Measurements from ENCODE around the gene CYTH2.

CYTH2 gene

GRCh38 chr19:48458016-48458415 lies 11.2 kb upstream of the CYTH2 start:
- Histone ChIP-seq H3K9me3 (ENCODE audit: control insufficient read depth, insufficient read depth, low read length) (no peaks in the 10 kb centered on the region), H3K4me2 (ENCODE audit: low read length) (no peak overlapping the region), H3K27ac (ENCODE audit: low read depth, low read length) (no peak overlapping the region), H3K4me3 (ENCODE audit: low read length) (no peak overlapping the region), H3K79me2 (ENCODE audit: control insufficient read depth, low read length) (peaks cover 34% of the 10 kb centered on the region), H3F3A (ENCODE audit: control insufficient read depth, insufficient read depth) (peaks cover 6% of the 10 kb centered on the region), H3K36me3 (ENCODE audit: control insufficient read depth, low read length) (peaks cover 58% of the 10 kb centered on the region), H3K27me3 (ENCODE audit: control insufficient read depth, low read length) (no peaks in the 10 kb centered on the region), H3K4me1 (ENCODE audit: control insufficient read depth, low read length) (no peaks in the 10 kb centered on the region), H4K20me1 (ENCODE audit: control insufficient read depth, insufficient read depth, low read depth, low read length) (no peaks in the 10 kb centered on the region; the same call in 1 of the 2 replicates), H3K9me2 (replicated peaks; ENCODE audit: control insufficient read depth, low read length) (no peaks in the 10 kb centered on the region)
- no peak for TF ChIP-seq EZH2phosphoT487 (IDR thresholded peaks at IDR 0.05; ENCODE audit: borderline replicate concordance, low read length)
- TF ChIP-seq CTCF (IDR thresholded peaks at IDR 0.05; ENCODE audit: low read depth, low read length, poor library complexity, severe bottlenecking): no peak

- H3K9me3 ChIP-seq (ENCODE audit: control insufficient read depth, insufficient read depth, low read length): no peaks in the 10 kb centered on the region
- no peak overlapping the region for H3K27ac ChIP-seq (ENCODE audit: low read depth, low read length)
- H3K4me2 ChIP-seq (ENCODE audit: low read length): no peak overlapping the region
- no peaks in the 10 kb centered on the region for H3K4me1 ChIP-seq (ENCODE audit: control insufficient read depth, low read length)
- H3F3A ChIP-seq (ENCODE audit: control insufficient read depth, insufficient read depth): peaks cover 11% of the 10 kb centered on the region
- no peaks in the 10 kb centered on the region for H4K20me1 ChIP-seq (ENCODE audit: control insufficient read depth, insufficient read depth, low read depth, low read length)
- peaks cover 2% of the 10 kb centered on the region for H3K79me2 ChIP-seq (ENCODE audit: control insufficient read depth, low read length)
- TF ChIP-seq EZH2phosphoT487 (IDR thresholded peaks at IDR 0.05; ENCODE audit: borderline replicate concordance, low read length) (no peak), CTCF (IDR thresholded peaks at IDR 0.05; ENCODE audit: low read depth, low read length, poor library complexity, severe bottlenecking) (no peak)
- H3K4me3 ChIP-seq (ENCODE audit: low read length): no peak overlapping the region
- H3K9me2 ChIP-seq (replicated peaks; ENCODE audit: control insufficient read depth, low read length): no peaks in the 10 kb centered on the region
- H3K36me3 ChIP-seq (ENCODE audit: control insufficient read depth, low read length): peaks cover 23% of the 10 kb centered on the region
- H3K27me3 ChIP-seq (ENCODE audit: control insufficient read depth, low read length): no peaks in the 10 kb centered on the region
Measured at GRCh38 chr19:48461651-48461981, 7.6 kb upstream of the CYTH2 start.

GRCh38 chr19:48461982-48462655 lies 7.0 kb upstream of the CYTH2 start:
- Histone ChIP-seq H3K27me3 (ENCODE audit: control insufficient read depth, low read length) (no peaks in the 10 kb centered on the region), H3K27ac (ENCODE audit: low read depth, low read length) (no peak overlapping the region), H3K9me3 (ENCODE audit: control insufficient read depth, insufficient read depth, low read length) (no peaks in the 10 kb centered on the region), H3K36me3 (ENCODE audit: control insufficient read depth, low read length) (peaks cover 20% of the 10 kb centered on the region), H3F3A (ENCODE audit: control insufficient read depth, insufficient read depth) (peaks cover 11% of the 10 kb centered on the region), H3K9me2 (replicated peaks; ENCODE audit: control insufficient read depth, low read length) (no peaks in the 10 kb centered on the region), H3K4me2 (ENCODE audit: low read length) (no peak overlapping the region), H3K4me1 (ENCODE audit: control insufficient read depth, low read length) (no peaks in the 10 kb centered on the region), H3K79me2 (ENCODE audit: control insufficient read depth, low read length) (peaks cover 2% of the 10 kb centered on the region), H4K20me1 (ENCODE audit: control insufficient read depth, insufficient read depth, low read depth, low read length) (no peaks in the 10 kb centered on the region), H3K4me3 (ENCODE audit: low read length) (no peak overlapping the region)
- no peak for TF ChIP-seq EZH2phosphoT487 (IDR thresholded peaks at IDR 0.05; ENCODE audit: borderline replicate concordance, low read length)
- no peak for TF ChIP-seq CTCF (IDR thresholded peaks at IDR 0.05; ENCODE audit: low read depth, low read length, poor library complexity, severe bottlenecking)

Data from DOHH2 (cell line).